Gastrocnemius medialis (tissue), 4 donors: ENCODE data around the gene ZNF2.
A peak's percentile ranks its signal among the peaks of the same experiment; 100 is the strongest.

ENCODE experiments used
- POLR2A ChIP-seq, 2 donors: fragments of 450-650 bp; IDR thresholded peaks; one replicate each; pipeline ENCODE4 v1.6.1; 2017; ENCODE audit warnings: antibody characterized with exemption in 2 of 2, mild to moderate bottlenecking in 2 of 2, moderate library complexity in 2 of 2
- TF ChIP-seq, protein P1 (sequence below), 5 experiments: fragments of 450-650 bp in 3 of 5; fragments of 200-600 bp in 2 of 5; sonication (generic) in 2 of 5; IDR thresholded peaks in 4 of 5; conservative IDR thresholded peaks in 1 of 5; 1 replicate in 4 of 5; 2 replicates in 1 of 5; pipeline ENCODE4 v1.5.1; 2016 to 2019; ENCODE audit warnings: antibody characterized with exemption in 5 of 5, mild to moderate bottlenecking in 3 of 5, moderate library complexity in 3 of 5

DNA sequence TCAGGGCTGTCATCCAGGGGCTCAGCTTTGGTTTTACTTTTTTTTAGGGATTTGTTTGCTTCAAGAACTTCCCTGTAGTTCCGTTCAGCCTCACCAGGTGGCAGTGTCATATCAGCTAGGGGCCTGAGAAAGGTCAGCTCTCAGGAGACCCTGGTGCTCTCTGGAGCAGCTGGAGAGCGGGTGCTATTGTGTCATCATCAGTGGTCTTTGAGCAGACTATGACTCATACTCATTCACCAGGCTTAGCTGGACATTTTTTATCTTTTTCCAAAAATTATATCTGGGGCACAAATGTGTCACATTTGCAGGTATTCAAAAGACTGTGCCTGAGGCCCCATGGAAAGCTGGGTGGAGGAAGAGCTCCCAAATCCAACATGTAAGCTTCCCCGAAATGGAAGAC, 66.1 kb downstream of the ZNF2 start:
- TF ChIP-seq, protein P1, sequence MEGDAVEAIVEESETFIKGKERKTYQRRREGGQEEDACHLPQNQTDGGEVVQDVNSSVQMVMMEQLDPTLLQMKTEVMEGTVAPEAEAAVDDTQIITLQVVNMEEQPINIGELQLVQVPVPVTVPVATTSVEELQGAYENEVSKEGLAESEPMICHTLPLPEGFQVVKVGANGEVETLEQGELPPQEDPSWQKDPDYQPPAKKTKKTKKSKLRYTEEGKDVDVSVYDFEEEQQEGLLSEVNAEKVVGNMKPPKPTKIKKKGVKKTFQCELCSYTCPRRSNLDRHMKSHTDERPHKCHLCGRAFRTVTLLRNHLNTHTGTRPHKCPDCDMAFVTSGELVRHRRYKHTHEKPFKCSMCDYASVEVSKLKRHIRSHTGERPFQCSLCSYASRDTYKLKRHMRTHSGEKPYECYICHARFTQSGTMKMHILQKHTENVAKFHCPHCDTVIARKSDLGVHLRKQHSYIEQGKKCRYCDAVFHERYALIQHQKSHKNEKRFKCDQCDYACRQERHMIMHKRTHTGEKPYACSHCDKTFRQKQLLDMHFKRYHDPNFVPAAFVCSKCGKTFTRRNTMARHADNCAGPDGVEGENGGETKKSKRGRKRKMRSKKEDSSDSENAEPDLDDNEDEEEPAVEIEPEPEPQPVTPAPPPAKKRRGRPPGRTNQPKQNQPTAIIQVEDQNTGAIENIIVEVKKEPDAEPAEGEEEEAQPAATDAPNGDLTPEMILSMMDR (IDR thresholded peaks at IDR 0.05 in 4 of 5, conservative IDR thresholded peaks at IDR 0.05 in 1 of 5), result peak in 1 of 5 experiments; percentile 16
- no peak for TF ChIP-seq POLR2A (IDR thresholded peaks at IDR 0.05)
